Common myeloid progenitor, CD34-positive (primary cell): ENCODE data around the gene SLC16A10.
"Not testable (repeated sequence)": the region's sequence is repeated elsewhere in the genome, so short reads cannot be mapped to it uniquely, and the experiment has no call there.

ENCODE experiments used
- CTCF ChIA-PET: fragments of 350-600 bp; sonication (Branson Sonifier 250); formaldehyde crosslinking; loops from one replicate; lab custom pipeline; 2021; ENCODE audit warnings: antibody characterized with exemption; lab: Charles Lee
- POLR2A ChIA-PET: fragments of 350-600 bp; sonication (Branson Sonifier 250); formaldehyde crosslinking; loops from one replicate; lab custom pipeline; 2021; ENCODE audit warnings: antibody characterized with exemption; lab: Charles Lee
- DNase-seq, 3 donors: peaks; one replicate each; pipeline versions ENCODE4 v3.0.0 to v3.0.0-alpha.2; 2013
- H3K27ac ChIP-seq, 2 experiments: 1 replicate in 1 of 2; 2 replicates in 1 of 2; pipeline ENCODE4 v1.7.0; 2013; ENCODE audit warnings: inconsistent platforms in 2 of 2, low read length in 2 of 2, mild to moderate bottlenecking in 2 of 2, low read depth in 1 of 2, moderate library complexity in 1 of 2; ENCODE audit not compliant: severe bottlenecking in 2 of 2, insufficient read depth in 1 of 2, poor library complexity in 1 of 2
- H3K27me3 ChIP-seq, 5 experiments: replicated peaks in 2 of 5; 1 replicate in 3 of 5; 2 replicates in 2 of 5; pipeline versions ENCODE4 v1.6.1 to v1.7.0; 2013; ENCODE audit warnings: low read length in 4 of 5, mild to moderate bottlenecking in 2 of 5, moderate library complexity in 2 of 5, inconsistent platforms in 1 of 5; ENCODE audit not compliant: insufficient read depth in 5 of 5, control insufficient read depth in 4 of 5
- H3K36me3 ChIP-seq, 4 experiments: 1 replicate in 2 of 4; 2 replicates in 2 of 4; pipeline versions ENCODE4 v1.6.1 to v1.7.0; 2013; ENCODE audit warnings: low read length in 3 of 4, control low read depth in 1 of 4, mild to moderate bottlenecking in 1 of 4; ENCODE audit not compliant: control insufficient read depth in 4 of 4, insufficient read depth in 4 of 4
- H3K4me1 ChIP-seq, 4 experiments: 1 replicate in 3 of 4; 2 replicates in 1 of 4; pipeline versions ENCODE4 v1.6.1 to v1.7.1; 2013; ENCODE audit warnings: low read length in 3 of 4, mild to moderate bottlenecking in 3 of 4, control low read depth in 1 of 4, inconsistent platforms in 1 of 4, moderate library complexity in 1 of 4; ENCODE audit not compliant: control insufficient read depth in 4 of 4, insufficient read depth in 4 of 4; ENCODE audit errors: control extremely low read depth in 1 of 4
- H3K4me3 ChIP-seq, 7 experiments: 1 replicate in 4 of 7; 2 replicates in 3 of 7; pipeline versions ENCODE4 v1.5.1 to v1.7.0; 2013; ENCODE audit warnings: mild to moderate bottlenecking in 7 of 7, low read length in 6 of 7, moderate library complexity in 6 of 7, inconsistent platforms in 2 of 7, low read depth in 2 of 7, control low read depth in 1 of 7; ENCODE audit not compliant: insufficient read depth in 4 of 7, control insufficient read depth in 1 of 7; ENCODE audit errors: extremely low read depth in 1 of 7
- H3K9me3 ChIP-seq, 5 experiments: 1 replicate in 4 of 5; 2 replicates in 1 of 5; pipeline versions ENCODE4 v1.6.1 to v1.7.1; 2013; ENCODE audit warnings: low read length in 4 of 5, mild to moderate bottlenecking in 2 of 5, inconsistent platforms in 1 of 5, low read depth in 1 of 5, moderate library complexity in 1 of 5; ENCODE audit not compliant: control insufficient read depth in 4 of 5, insufficient read depth in 2 of 5; ENCODE audit errors: control extremely low read depth in 1 of 5
- WGBS: methylation state at CpG from one replicate; pipeline ENCODE4 v1.1.5; 2013; ENCODE audit not compliant: insufficient coverage; 5-methylcytosine and 5-hydroxymethylcytosine counted together

The SLC16A10 gene

GRCh38 chr6:111057074-111057752 lies 30.1 kb upstream of the SLC16A10 start:
- ChIA-PET CTCF (interaction anchor here (0.6 to 3.0 kb wide), 23 partner anchors 10 to 830 kb away, joined by 3 to 22 read pairs (median 4); a partner anchor contains a TSS), POLR2A (no interaction called here)
- Histone ChIP-seq H3K4me1 (no peaks in the 10 kb centered on the region), H3K4me3 (no peak overlapping the region), H3K9me3 (no peaks in the 10 kb centered on the region), H3K36me3 (no peaks in the 10 kb centered on the region), H3K27ac (no peak overlapping the region), H3K27me3 (no peaks in the 10 kb centered on the region)
- 53% methylated on average over 9 of the region's 12 CpGs for WGBS
- DNase-seq = peak; percentile 39 to 62 (median 60)

DNA sequence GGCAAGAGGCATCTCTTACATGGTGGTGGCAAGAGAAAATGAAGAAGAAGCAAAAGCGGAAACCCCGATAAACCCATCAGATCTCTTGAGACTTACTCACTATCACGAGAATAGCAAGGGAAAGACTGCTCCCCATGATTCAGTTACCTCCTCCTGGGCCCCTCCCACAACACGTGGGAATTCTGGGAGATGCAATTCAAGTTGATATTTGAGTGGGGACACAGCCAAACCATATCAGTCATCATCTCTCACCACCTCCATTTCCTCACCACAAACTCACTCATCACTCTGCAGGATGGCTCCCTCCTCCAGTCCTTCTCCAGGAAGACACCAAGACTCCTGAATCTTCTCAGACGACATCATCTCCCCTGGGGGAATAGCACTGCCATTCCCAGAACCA lies 25.8 kb upstream of the SLC16A10 start:
- Histone ChIP-seq H3K27ac (no peak overlapping the region), H3K4me1 (peaks cover 0 to 12% (median 9%) of the 10 kb centered on the region in 4 experiments), H3K36me3 (no peaks in the 10 kb centered on the region), H3K27me3 (no peaks in the 10 kb centered on the region), H3K9me3 (peaks cover 0 to 3% (median 0%) of the 10 kb centered on the region in 5 experiments), H3K4me3 (no peak overlapping the region)
- ChIA-PET POLR2A (interaction anchor here (0.5 kb wide), 1 partner anchor 151 kb away, joined by 3 read pairs; no protein-coding TSS in a partner anchor), CTCF (no interaction called here)
- WGBS = 100% methylated on average over 1 of the region's 5 CpGs
- DNase-seq = no peak

- H3K27me3 ChIP-seq, H3K36me3 ChIP-seq, DNase-seq, H3K9me3 ChIP-seq, H3K27ac ChIP-seq, H3K4me3 ChIP-seq, CTCF ChIA-PET: not testable (repeated sequence)
- POLR2A ChIA-PET = interaction anchor here (0.5 kb wide), 1 partner anchor 151 kb away, joined by 3 read pairs; no protein-coding TSS in a partner anchor
- 100% methylated on average over 2 of the region's 5 CpGs for WGBS
- H3K4me1 ChIP-seq = peaks cover 0 to 12% (median 12%) of the 10 kb centered on the region in 4 experiments
Observed at GRCh38 chr6:111061985-111062384, 25.3 kb upstream of the SLC16A10 start.

GRCh38 chr6:111062860-111063259 lies 24.4 kb upstream of the SLC16A10 start:
- H3K4me1 ChIP-seq = peaks cover 0 to 12% (median 12%) of the 10 kb centered on the region in 4 experiments
- H3K27me3 ChIP-seq, POLR2A ChIA-PET, DNase-seq, H3K36me3 ChIP-seq, H3K4me3 ChIP-seq, H3K27ac ChIP-seq, H3K9me3 ChIP-seq: not testable (repeated sequence)
- no CpG with 5 or more reads among the region's 5 CpGs for WGBS
- CTCF ChIA-PET = interaction anchor here (1.4 kb wide), 1 partner anchor 16 kb away, joined by 3 read pairs; no protein-coding TSS in a partner anchor

GRCh38 chr6:111068109-111068865 lies 19.0 kb upstream of the SLC16A10 start:
- 93% methylated on average over 5 of the region's 8 CpGs for WGBS
- no peaks in the 10 kb centered on the region for H3K36me3 ChIP-seq
- peaks cover 0 to 3% (median 0%) of the 10 kb centered on the region in 5 experiments for H3K9me3 ChIP-seq
- no peak overlapping the region for H3K27ac ChIP-seq
- no peak for DNase-seq
- peaks cover 0 to 16% (median 12%) of the 10 kb centered on the region in 4 experiments for H3K4me1 ChIP-seq
- ChIA-PET CTCF (interaction anchor here (1.2 to 1.6 kb wide), 2 partner anchors 9 to 142 kb away, joined by 6 read pairs; no protein-coding TSS in a partner anchor), POLR2A (no interaction called here)
- H3K27me3 ChIP-seq = peaks cover 0 to 1% (median 0%) of the 10 kb centered on the region in 5 experiments
- H3K4me3 ChIP-seq = no peak overlapping the region

GRCh38 chr6:111068866-111069234 lies 18.5 kb upstream of the SLC16A10 start:
- ChIA-PET CTCF (interaction anchor here (1.6 kb wide), 1 partner anchor 9 kb away, joined by 6 read pairs; no protein-coding TSS in a partner anchor), POLR2A (no interaction called here)
- no peak overlapping the region for H3K4me3 ChIP-seq
- peaks cover 0 to 16% (median 12%) of the 10 kb centered on the region in 4 experiments for H3K4me1 ChIP-seq
- H3K9me3 ChIP-seq = peaks cover 0 to 2% (median 0%) of the 10 kb centered on the region in 5 experiments
- no CpG with 5 or more reads among the region's 2 CpGs for WGBS
- DNase-seq = peak in 2 of 3 donors; percentile 35 to 54
- H3K27me3 ChIP-seq = peaks cover 0 to 1% (median 0%) of the 10 kb centered on the region in 5 experiments
- H3K36me3 ChIP-seq = no peaks in the 10 kb centered on the region
- no peak overlapping the region for H3K27ac ChIP-seq
